ENCODE results near the gene STON1.
"Not testable (repeated sequence)": the region's sequence is repeated elsewhere in the genome, so short reads cannot be mapped to it uniquely, and the experiment has no call there.

Gene STON1

DNA sequence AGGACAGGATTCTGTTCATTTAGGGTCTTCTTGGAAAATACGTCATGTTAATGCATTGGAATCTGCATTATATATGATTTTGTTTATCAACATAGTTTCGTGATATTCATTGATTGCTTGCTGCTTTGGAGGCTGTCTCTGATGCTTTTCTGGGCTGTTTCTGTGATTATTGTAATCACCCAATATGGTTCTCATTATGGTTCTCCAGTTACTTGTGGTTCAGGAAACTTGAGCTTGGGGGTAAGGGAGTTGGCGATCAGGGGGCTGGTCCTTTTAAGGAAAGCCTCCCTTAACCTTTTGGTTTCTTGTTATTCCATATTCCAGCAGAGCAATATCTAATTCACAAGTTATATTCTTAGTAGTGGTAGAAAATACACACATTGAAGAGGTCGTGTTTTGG, 17.4 kb upstream of the STON1 start:
- Histone ChIP-seq H3K27ac (no peak overlapping the region), H3K4me3 (no peak overlapping the region)
- no peak for TF ChIP-seq CTCF (IDR thresholded peaks at IDR 0.05)
- DNase-seq (ENCODE audit: low spot score) = no peak

- no peak for DNase-seq (ENCODE audit: low spot score)
- Histone ChIP-seq H3K27ac (peak overlapping the region in 1 of 2 donors; percentile 48), H3K4me3 (no peak overlapping the region)
- TF ChIP-seq CTCF (IDR thresholded peaks at IDR 0.05) = no peak
Measured at GRCh38 chr2:48514348-48515003, 15.5 kb upstream of the STON1 start.

GRCh38 chr2:48515513-48515985, 14.4 kb upstream of the STON1 start:
- no peak for DNase-seq (ENCODE audit: low spot score)
- no peak for TF ChIP-seq CTCF (IDR thresholded peaks at IDR 0.05)
- H3K27ac ChIP-seq = peak overlapping the region; percentile 48 to 63
- H3K4me3 ChIP-seq = no peak overlapping the region

DNA sequence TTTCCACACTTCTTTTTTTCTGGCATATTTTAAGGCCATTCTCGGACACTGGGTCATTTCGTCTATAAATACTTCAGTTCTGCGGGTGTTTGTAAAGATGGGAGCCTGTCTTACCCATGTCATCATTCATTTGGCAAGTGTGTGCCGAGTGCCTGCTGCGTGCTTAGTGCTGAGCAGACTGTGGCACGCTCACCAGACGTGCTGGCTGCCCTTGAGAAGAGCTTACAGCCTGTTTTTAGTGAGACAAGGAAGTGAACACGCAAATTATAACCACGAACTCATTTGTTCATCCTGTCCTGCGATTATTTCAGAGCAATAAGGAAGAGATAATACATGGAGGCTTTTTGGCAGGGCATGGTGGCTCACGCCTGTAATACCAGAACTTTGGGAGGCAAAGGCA, 10.4 kb upstream of the STON1 start:
- H3K27ac ChIP-seq = no peak overlapping the region
- TF ChIP-seq CTCF (IDR thresholded peaks at IDR 0.05) = no peak
- H3K4me3 ChIP-seq = no peak overlapping the region
- no peak for DNase-seq (ENCODE audit: low spot score)

- not testable (repeated sequence) for DNase-seq (ENCODE audit: low spot score); H3K4me3 ChIP-seq
- H3K27ac ChIP-seq = peak overlapping the region; percentile 7 to 73
Measured at GRCh38 chr2:48524756-48525155, 5.2 kb upstream of the STON1 start.

DNA sequence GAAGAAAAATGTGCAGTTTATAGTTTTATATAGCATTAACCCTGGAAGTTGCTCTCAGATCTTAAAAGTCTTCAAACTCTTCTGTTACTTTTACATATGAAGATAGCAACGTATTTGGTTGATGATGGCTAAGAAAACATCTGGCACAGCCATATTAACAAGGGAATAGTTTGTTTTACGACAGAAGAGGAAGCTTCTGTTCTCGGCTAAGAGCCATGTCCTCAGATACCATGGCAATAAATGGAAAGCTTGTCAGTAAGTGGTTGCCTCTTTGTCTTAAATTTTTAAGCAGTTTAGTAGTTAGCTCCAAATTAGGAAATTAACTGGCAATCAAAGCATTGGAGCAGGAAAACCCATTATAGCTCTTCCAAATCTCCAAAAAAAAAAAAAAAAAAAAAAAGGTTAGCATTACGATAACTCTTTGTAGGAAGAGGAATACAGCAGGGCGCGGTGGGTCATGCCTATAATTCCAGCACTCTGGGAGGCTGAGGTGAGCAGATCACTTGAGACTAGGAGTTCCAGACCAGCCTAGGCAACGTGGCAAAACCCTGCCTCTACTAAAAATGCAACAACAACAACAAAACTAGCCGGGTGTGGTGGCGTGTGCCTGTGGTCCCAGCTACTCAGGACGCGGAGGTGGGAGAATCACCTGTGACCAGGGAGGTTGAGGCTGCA, 4.5 kb upstream of the STON1 start:
- no peak for TF ChIP-seq CTCF (IDR thresholded peaks at IDR 0.05)
- Histone ChIP-seq H3K27ac (peak overlapping the region; percentile 73 to 80), H3K4me3 (no peak overlapping the region)
- no peak for DNase-seq (ENCODE audit: low spot score)

- no peak for TF ChIP-seq CTCF (IDR thresholded peaks at IDR 0.05)
- DNase-seq (ENCODE audit: low spot score) = no peak
- Histone ChIP-seq H3K4me3 (no peak overlapping the region), H3K27ac (peak overlapping the region in 1 of 2 donors; percentile 94)
Measured at GRCh38 chr2:48527226-48527885, 2.6 kb upstream of the STON1 start.
